ENCODE results near the gene IGSF9.

IGSF9 gene

GRCh38 chr1:159933347-159933746 is 12.1 kb downstream of the IGSF9 start:
- Histone ChIP-seq H3K27ac (ENCODE audit: low read length) (no peak overlapping the region), H3K4me2 (ENCODE audit: low read depth, low read length) (no peak overlapping the region), H3K27me3 (replicated peaks; ENCODE audit: insufficient read depth, low read length) (no peaks in the 10 kb centered on the region; the same call in 1 of the 2 replicates), H3K79me2 (ENCODE audit: low read length) (no peaks in the 10 kb centered on the region), H3K4me1 (ENCODE audit: low read length) (peaks cover 25% of the 10 kb centered on the region; the same call in 1 of the 2 replicates), H2AFZ (ENCODE audit: low read length) (no peak overlapping the region), H3K4me3 (ENCODE audit: low read length) (no peak overlapping the region), H4K20me1 (ENCODE audit: insufficient read depth, low read length) (no peaks in the 10 kb centered on the region), H3K9ac (ENCODE audit: low read length) (no peak overlapping the region), H3F3A (ENCODE audit: insufficient read depth, low read length) (no peaks in the 10 kb centered on the region), H3K9me2 (replicated peaks; ENCODE audit: insufficient read depth, low read length) (no peaks in the 10 kb centered on the region), H3K9me3 (replicated peaks; ENCODE audit: insufficient read depth, low read length) (no peaks in the 10 kb centered on the region), H3K36me3 (replicated peaks; ENCODE audit: insufficient read depth, low read length) (no peaks in the 10 kb centered on the region)
- TF ChIP-seq CTCF (IDR thresholded peaks at IDR 0.05; ENCODE audit: low read length) (no peak), EZH2 (optimal IDR thresholded peaks at IDR 0.05; ENCODE audit: low read depth, low read length) (no peak), EZH2phosphoT487 (IDR thresholded peaks at IDR 0.05; ENCODE audit: low read length) (no peak)
- DNase-seq = no peak

GRCh38 chr1:159932296-159933285 is 12.8 kb downstream of the IGSF9 start:
- no peak for TF ChIP-seq CTCF (IDR thresholded peaks at IDR 0.05; ENCODE audit: low read length)
- Histone ChIP-seq H3K9me3 (replicated peaks; ENCODE audit: insufficient read depth, low read length) (no peaks in the 10 kb centered on the region), H3F3A (ENCODE audit: insufficient read depth, low read length) (no peaks in the 10 kb centered on the region), H3K4me2 (ENCODE audit: low read depth, low read length) (no peak overlapping the region), H3K4me3 (ENCODE audit: low read length) (no peak overlapping the region), H4K20me1 (ENCODE audit: insufficient read depth, low read length) (no peaks in the 10 kb centered on the region), H3K4me1 (ENCODE audit: low read length) (peaks cover 17% of the 10 kb centered on the region; the same call in 1 of the 2 replicates), H3K27ac (ENCODE audit: low read length) (no peak overlapping the region), H3K9me2 (replicated peaks; ENCODE audit: insufficient read depth, low read length) (no peaks in the 10 kb centered on the region), H3K9ac (ENCODE audit: low read length) (no peak overlapping the region), H2AFZ (ENCODE audit: low read length) (no peak overlapping the region), H3K36me3 (replicated peaks; ENCODE audit: insufficient read depth, low read length) (no peaks in the 10 kb centered on the region), H3K27me3 (replicated peaks; ENCODE audit: insufficient read depth, low read length) (no peaks in the 10 kb centered on the region; the same call in 1 of the 2 replicates), H3K79me2 (ENCODE audit: low read length) (no peaks in the 10 kb centered on the region)
- DNase-seq = no peak

GRCh38 chr1:159931795-159932173 is 13.6 kb downstream of the IGSF9 start:
- Histone ChIP-seq H3K4me3 (ENCODE audit: low read length) (no peak overlapping the region), H3K9me3 (replicated peaks; ENCODE audit: insufficient read depth, low read length) (no peaks in the 10 kb centered on the region), H4K20me1 (ENCODE audit: insufficient read depth, low read length) (no peaks in the 10 kb centered on the region), H3K9ac (ENCODE audit: low read length) (no peak overlapping the region), H3F3A (ENCODE audit: insufficient read depth, low read length) (no peaks in the 10 kb centered on the region), H2AFZ (ENCODE audit: low read length) (no peak overlapping the region), H3K9me2 (replicated peaks; ENCODE audit: insufficient read depth, low read length) (no peaks in the 10 kb centered on the region), H3K4me1 (ENCODE audit: low read length) (peaks cover 9% of the 10 kb centered on the region; the same call in 1 of the 2 replicates), H3K4me2 (ENCODE audit: low read depth, low read length) (no peak overlapping the region), H3K79me2 (ENCODE audit: low read length) (no peaks in the 10 kb centered on the region), H3K36me3 (replicated peaks; ENCODE audit: insufficient read depth, low read length) (no peaks in the 10 kb centered on the region), H3K27me3 (replicated peaks; ENCODE audit: insufficient read depth, low read length) (no peaks in the 10 kb centered on the region; the same call in 1 of the 2 replicates), H3K27ac (ENCODE audit: low read length) (no peak overlapping the region)
- TF ChIP-seq EZH2 (optimal IDR thresholded peaks at IDR 0.05; ENCODE audit: low read depth, low read length) (no peak), EZH2phosphoT487 (IDR thresholded peaks at IDR 0.05; ENCODE audit: low read length) (no peak), CTCF (IDR thresholded peaks at IDR 0.05; ENCODE audit: low read length) (no peak)
- DNase-seq = no peak

All from MM.1S (cell line).